Fibroblast of skin of right biceps (primary cell): ENCODE measurements around the gene PSME1.

Experiments
- DNase-seq: peaks from one replicate; pipeline ENCODE4 v3.0.0-alpha.2; 2013

PSME1 gene

GRCh38 chr14:24130717-24131548 is 5.1 kb upstream of the PSME1 start:
- no peak for DNase-seq

GRCh38 chr14:24131549-24131966 is 4.4 kb upstream of the PSME1 start:
- no peak for DNase-seq

GRCh38 chr14:24132061-24132685 is 3.8 kb upstream of the PSME1 start:
- DNase-seq: no peak

- DNase-seq: no peak
Observed at GRCh38 chr14:24132976-24133375, 3.0 kb upstream of the PSME1 start.

GRCh38 chr14:24133735-24134134 is 2.3 kb upstream of the PSME1 start:
- no peak for DNase-seq

GRCh38 chr14:24135584-24135833 is 485 bp upstream of the PSME1 start:
- DNase-seq: no peak

- no peak for DNase-seq
Observed at GRCh38 chr14:24136684-24137528, 912 bp downstream of the PSME1 start.

- no peak for DNase-seq
Observed at GRCh38 chr14:24137529-24138395, 1.8 kb downstream of the PSME1 start.

GRCh38 chr14:24138396-24139271 is 2.6 kb downstream of the PSME1 start:
- DNase-seq: no peak

- DNase-seq: no peak
Observed at GRCh38 chr14:24139272-24139934, 3.4 kb downstream of the PSME1 start.

- peak; percentile 100 for DNase-seq
Observed at GRCh38 chr14:24141097-24141880, 5.3 kb downstream of the PSME1 start, which contains the start of gene EMC9. Gene EMC9 (minus strand): TSS chr14:24141591. CDS start chr14:24141304, 287 bp downstream.

- peak; percentile 76 for DNase-seq
Observed at GRCh38 chr14:24143511-24143910, 7.5 kb downstream of the PSME1 start.

- no peak for DNase-seq
Observed at GRCh38 chr14:24144451-24144850, 8.5 kb downstream of the PSME1 start.

- no peak for DNase-seq
Observed at GRCh38 chr14:24145219-24145618, 9.2 kb downstream of the PSME1 start.

- no peak for DNase-seq
Observed at GRCh38 chr14:24145690-24146452, 9.9 kb downstream of the PSME1 start.

GRCh38 chr14:24146453-24146977 is 10.5 kb downstream of the PSME1 start, which contains the start of gene PSME2:
Gene PSME2 (minus strand): TSS chr14:24146610. CDS start chr14:24146581, 29 bp downstream.
- peak; percentile 98 for DNase-seq

GRCh38 chr14:24146978-24147760 is 11.2 kb downstream of the PSME1 start, which contains the start of gene RNF31:
Gene RNF31 (plus strand): TSS chr14:24147498. CDS start chr14:24147699, 201 bp downstream.
- peak; percentile 98 for DNase-seq
